HL-60 (cell line): ENCODE measurements around the gene ACTN1.

Experiments
- CTCF ChIP-seq: IDR thresholded peaks from one replicate; pipeline ENCODE4 v1.5.1; 2011; ENCODE audit warnings: low read length, control low read depth, inconsistent platforms; ENCODE audit not compliant: insufficient read depth
- GABPA ChIP-seq: IDR thresholded peaks from 2 replicates; pipeline ENCODE4 v1.6.1; 2012; ENCODE audit warnings: low read depth
- POLR2AphosphoS5 ChIP-seq: IDR thresholded peaks from 2 replicates; pipeline ENCODE4 v1.6.1; 2012; ENCODE audit warnings: low read depth
- REST ChIP-seq: IDR thresholded peaks from 2 replicates; pipeline ENCODE4 v1.6.1; 2012; ENCODE audit warnings: low read depth; ENCODE audit not compliant: insufficient replicate concordance
- SPI1 ChIP-seq: IDR thresholded peaks from 2 replicates; pipeline ENCODE4 v1.6.1; 2012; ENCODE audit warnings: low read depth, mild to moderate bottlenecking, borderline replicate concordance

GRCh38 chr14:68834816-68835215 is 144.3 kb downstream of the ACTN1 start:
- TF ChIP-seq CTCF (no peak), REST (no peak), SPI1 (no peak), POLR2AphosphoS5 (no peak), GABPA (no peak)
